OCI-LY3 (cell line): ENCODE data around the gene PYGB.
A peak's percentile ranks its signal among the peaks of the same experiment; 100 is the strongest.
"Not testable (repeated sequence)": the region's sequence is repeated elsewhere in the genome, so short reads cannot be mapped to it uniquely, and the experiment has no call there.

Source experiments
- H2AFZ ChIP-seq: fragments of 200-600, 300-600 bp; shearing (Covaris generic); 2 replicates; pipeline ENCODE4 v1.6.0; 2014; ENCODE audit warnings: antibody characterized with exemption, low read depth, low read length
- H3K27ac ChIP-seq: fragments of 200-600, 300-600 bp; sonication (generic); 2 replicates; pipeline ENCODE4 v1.5.1; 2014; ENCODE audit warnings: mild to moderate bottlenecking, low read length, moderate library complexity, mixed read lengths
- H3K27me3 ChIP-seq: fragments of 200-600, 300-600 bp; sonication (generic); 2 replicates; pipeline ENCODE4 v1.6.1; 2014; ENCODE audit warnings: low read depth, low read length, mixed read lengths
- H3K36me3 ChIP-seq: fragments of 200-600, 300-600 bp; sonication (generic); replicated peaks from 2 replicates; pipeline ENCODE3; 2014; ENCODE audit warnings: low read depth, low read length, mixed read lengths
- H3K4me1 ChIP-seq: fragments of 300-600, 200-600 bp; sonication (generic); 2 replicates; pipeline ENCODE4 v1.6.1; 2014; ENCODE audit warnings: low read length, mixed read lengths
- H3K4me2 ChIP-seq: fragments of 200-600, 300-600 bp; sonication (generic); 2 replicates; pipeline ENCODE4 v1.6.1; 2014; ENCODE audit warnings: low read length, mixed read lengths
- H3K4me3 ChIP-seq: fragments of 300-600, 200-600 bp; sonication (generic); 2 replicates; pipeline ENCODE4 v1.5.1; 2014; ENCODE audit warnings: antibody characterized with exemption, mild to moderate bottlenecking, low read length, moderate library complexity
- H3K79me2 ChIP-seq: fragments of 300-600, 200-600 bp; shearing (Covaris generic); 2 replicates; pipeline ENCODE4 v1.6.1; 2014; ENCODE audit warnings: mild to moderate bottlenecking, low read length, mixed read lengths
- H3K9ac ChIP-seq: fragments of 300-600, 200-600 bp; shearing (Covaris generic); 2 replicates; pipeline ENCODE4 v1.6.0; 2014; ENCODE audit warnings: mild to moderate bottlenecking, low read length, moderate library complexity
- H3K9me3 ChIP-seq: fragments of 200-600, 300-600 bp; shearing (Covaris generic); 2 replicates; pipeline ENCODE4 v1.6.1; 2014; ENCODE audit warnings: low read length, mixed read lengths; ENCODE audit not compliant: insufficient read depth
- H4K20me1 ChIP-seq: fragments of 200-600, 300-600 bp; sonication (generic); 2 replicates; pipeline ENCODE4 v1.6.1; 2016; ENCODE audit warnings: low read length, mixed read lengths; ENCODE audit not compliant: insufficient read depth
- EZH2phosphoT487 ChIP-seq: fragments of 200-600 bp; shearing (Covaris generic); IDR thresholded peaks from 2 replicates; pipeline ENCODE4 v1.6.1; 2018; ENCODE audit warnings: antibody characterized with exemption, mixed run types, low read depth
- TF ChIP-seq, protein P1 (sequence below): fragments of 200-600, 300-600 bp; sonication (generic); IDR thresholded peaks from 2 replicates; pipeline ENCODE4 v1.5.1; 2014; ENCODE audit warnings: antibody characterized with exemption, low read length, low read depth

Gene PYGB

DNA sequence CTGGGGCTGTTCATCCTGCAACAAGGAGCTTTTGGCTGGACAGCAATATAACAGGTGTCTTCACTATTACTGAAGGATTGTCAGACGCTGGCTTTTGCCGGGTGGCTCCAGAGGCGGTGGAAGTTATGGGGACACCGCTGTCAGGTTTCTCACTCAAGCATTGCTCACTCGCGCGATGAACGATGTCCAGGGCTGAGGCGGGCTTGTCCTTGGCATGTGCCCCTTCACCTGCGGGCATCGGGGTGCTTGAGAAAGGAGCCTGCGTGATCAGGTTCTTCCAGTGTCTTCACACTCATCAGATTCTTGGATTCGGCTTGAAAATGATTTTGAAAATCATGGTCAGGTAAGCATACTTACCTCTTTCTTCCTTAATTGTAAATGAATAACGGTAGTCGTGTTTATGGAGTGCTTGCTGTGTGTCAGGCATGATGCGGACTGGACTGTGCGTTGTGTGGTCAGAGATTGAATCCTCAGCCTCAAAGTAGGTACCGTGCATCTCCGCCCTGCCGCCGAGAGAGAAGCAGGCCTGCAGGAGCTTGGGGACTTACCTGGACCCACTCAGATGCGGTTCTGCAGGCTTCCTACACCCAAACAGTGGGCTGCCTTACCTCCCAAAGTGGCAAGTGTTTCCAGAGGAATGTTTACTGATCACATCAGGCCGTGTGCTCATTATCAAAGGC is 18.3 kb upstream of the PYGB start:
- Histone ChIP-seq H3K4me1 (peaks cover 9% of the 10 kb centered on the region), H3K9ac (no peak overlapping the region), H4K20me1 (0 out of 2 replicates have a peak, but pooled peaks cover 5% of the 10 kb centered on the region), H3K9me3 (no peaks in the 10 kb centered on the region), H3K4me2 (peak overlapping the region; percentile 22; the same call in 1 of the 2 replicates), H2AFZ (no peak overlapping the region), H3K36me3 (no peaks in the 10 kb centered on the region), H3K4me3 (no peak overlapping the region), H3K27ac (no peak overlapping the region), H3K27me3 (peaks cover 6% of the 10 kb centered on the region), H3K79me2 (no peaks in the 10 kb centered on the region)
- no peak for TF ChIP-seq EZH2phosphoT487
- TF ChIP-seq, protein P1, sequence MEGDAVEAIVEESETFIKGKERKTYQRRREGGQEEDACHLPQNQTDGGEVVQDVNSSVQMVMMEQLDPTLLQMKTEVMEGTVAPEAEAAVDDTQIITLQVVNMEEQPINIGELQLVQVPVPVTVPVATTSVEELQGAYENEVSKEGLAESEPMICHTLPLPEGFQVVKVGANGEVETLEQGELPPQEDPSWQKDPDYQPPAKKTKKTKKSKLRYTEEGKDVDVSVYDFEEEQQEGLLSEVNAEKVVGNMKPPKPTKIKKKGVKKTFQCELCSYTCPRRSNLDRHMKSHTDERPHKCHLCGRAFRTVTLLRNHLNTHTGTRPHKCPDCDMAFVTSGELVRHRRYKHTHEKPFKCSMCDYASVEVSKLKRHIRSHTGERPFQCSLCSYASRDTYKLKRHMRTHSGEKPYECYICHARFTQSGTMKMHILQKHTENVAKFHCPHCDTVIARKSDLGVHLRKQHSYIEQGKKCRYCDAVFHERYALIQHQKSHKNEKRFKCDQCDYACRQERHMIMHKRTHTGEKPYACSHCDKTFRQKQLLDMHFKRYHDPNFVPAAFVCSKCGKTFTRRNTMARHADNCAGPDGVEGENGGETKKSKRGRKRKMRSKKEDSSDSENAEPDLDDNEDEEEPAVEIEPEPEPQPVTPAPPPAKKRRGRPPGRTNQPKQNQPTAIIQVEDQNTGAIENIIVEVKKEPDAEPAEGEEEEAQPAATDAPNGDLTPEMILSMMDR: no peak

DNA sequence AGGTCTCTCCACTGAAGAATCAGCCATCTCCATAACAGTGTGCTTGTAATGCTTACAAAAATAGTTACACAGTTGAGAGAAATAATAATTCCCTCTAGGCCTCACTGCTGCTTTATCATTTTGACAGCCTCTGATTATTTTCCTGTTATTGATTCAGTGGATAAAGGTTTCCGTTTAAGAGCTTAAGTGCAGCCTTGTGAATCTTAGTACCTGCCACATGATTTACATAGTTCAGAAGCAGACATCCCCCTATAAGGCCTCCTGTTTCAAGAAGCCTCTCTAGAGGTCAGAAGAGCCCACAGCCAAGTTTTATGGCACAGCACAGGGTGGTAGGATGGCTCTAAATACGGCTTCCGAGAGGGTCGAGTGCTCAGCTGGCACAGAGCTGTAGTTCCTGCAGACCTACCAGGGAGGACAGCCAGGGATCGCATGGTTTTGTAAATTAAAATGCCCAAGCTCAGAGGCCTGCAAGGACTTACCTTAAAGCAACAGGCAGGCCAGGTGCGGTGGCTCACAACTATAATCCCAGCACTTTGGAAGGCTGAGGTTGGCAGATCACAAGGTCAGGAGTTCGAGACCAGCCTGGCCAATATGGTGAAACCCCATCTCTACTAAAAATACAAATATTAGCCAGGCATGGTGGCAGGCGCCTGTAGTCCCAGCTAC is 17.6 kb upstream of the PYGB start:
- H3K9me3 ChIP-seq: no peaks in the 10 kb centered on the region
- H4K20me1 ChIP-seq: 0 out of 2 replicates have a peak, but pooled peaks cover 5% of the 10 kb centered on the region
- H3K27ac ChIP-seq: no peak overlapping the region
- H2AFZ ChIP-seq: no peak overlapping the region
- H3K27me3 ChIP-seq: peaks cover 11% of the 10 kb centered on the region
- TF ChIP-seq, protein P1: peak; percentile 15; the same call in 1 of the 2 replicates
- no peak for TF ChIP-seq EZH2phosphoT487
- H3K4me1 ChIP-seq: peaks cover 9% of the 10 kb centered on the region
- peak overlapping the region; percentile 22; the same call in 1 of the 2 replicates for H3K4me2 ChIP-seq
- no peaks in the 10 kb centered on the region for H3K79me2 ChIP-seq
- no peaks in the 10 kb centered on the region for H3K36me3 ChIP-seq
- H3K4me3 ChIP-seq: no peak overlapping the region
- no peak overlapping the region for H3K9ac ChIP-seq

DNA sequence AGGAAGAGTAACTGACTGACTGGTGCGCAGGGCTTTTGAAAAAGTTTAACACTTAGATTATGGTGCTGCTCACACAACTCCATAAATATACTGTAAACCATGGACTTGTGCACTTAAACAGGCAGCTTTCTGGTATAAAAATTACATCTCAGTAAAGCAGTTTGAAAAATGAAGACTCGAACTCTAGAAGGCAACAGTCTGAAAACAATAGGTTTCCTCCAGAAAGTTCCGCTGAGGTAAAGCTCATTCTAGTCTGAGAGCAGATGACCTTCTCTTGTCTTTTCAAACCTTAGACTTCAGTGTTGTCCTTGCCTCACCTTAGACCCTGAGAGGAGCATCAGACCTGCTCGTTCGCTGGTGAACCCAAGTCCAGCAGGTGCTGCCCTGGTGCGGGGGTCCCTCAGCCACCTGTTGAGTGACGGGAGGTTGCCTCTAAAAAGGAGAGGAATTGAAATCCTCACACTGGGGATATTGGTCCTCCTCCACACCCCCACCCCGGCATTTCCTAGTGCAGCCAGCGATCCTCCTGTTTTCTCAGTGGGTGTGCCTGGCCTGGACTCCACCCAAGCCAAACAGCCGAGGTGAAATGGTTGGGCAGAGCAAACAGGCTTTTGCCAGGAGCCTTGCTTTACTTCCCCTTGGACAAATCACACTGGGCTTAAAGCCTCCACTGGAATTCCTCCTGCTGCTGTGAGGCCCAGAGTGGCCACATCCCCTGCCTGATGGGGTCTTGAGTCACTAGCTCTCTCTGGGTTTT is 14.7 kb upstream of the PYGB start:
- peaks cover 20% of the 10 kb centered on the region for H3K27me3 ChIP-seq
- TF ChIP-seq, protein P1: no peak
- TF ChIP-seq EZH2phosphoT487: no peak
- H3K4me1 ChIP-seq: peaks cover 9% of the 10 kb centered on the region
- H4K20me1 ChIP-seq: 0 out of 2 replicates have a peak, but pooled peaks cover 5% of the 10 kb centered on the region
- no peaks in the 10 kb centered on the region for H3K36me3 ChIP-seq
- no peaks in the 10 kb centered on the region for H3K9me3 ChIP-seq
- no peak overlapping the region for H3K9ac ChIP-seq
- no peaks in the 10 kb centered on the region for H3K79me2 ChIP-seq
- no peak overlapping the region for H2AFZ ChIP-seq
- no peak overlapping the region for H3K27ac ChIP-seq
- no peak overlapping the region for H3K4me2 ChIP-seq
- H3K4me3 ChIP-seq: no peak overlapping the region

DNA sequence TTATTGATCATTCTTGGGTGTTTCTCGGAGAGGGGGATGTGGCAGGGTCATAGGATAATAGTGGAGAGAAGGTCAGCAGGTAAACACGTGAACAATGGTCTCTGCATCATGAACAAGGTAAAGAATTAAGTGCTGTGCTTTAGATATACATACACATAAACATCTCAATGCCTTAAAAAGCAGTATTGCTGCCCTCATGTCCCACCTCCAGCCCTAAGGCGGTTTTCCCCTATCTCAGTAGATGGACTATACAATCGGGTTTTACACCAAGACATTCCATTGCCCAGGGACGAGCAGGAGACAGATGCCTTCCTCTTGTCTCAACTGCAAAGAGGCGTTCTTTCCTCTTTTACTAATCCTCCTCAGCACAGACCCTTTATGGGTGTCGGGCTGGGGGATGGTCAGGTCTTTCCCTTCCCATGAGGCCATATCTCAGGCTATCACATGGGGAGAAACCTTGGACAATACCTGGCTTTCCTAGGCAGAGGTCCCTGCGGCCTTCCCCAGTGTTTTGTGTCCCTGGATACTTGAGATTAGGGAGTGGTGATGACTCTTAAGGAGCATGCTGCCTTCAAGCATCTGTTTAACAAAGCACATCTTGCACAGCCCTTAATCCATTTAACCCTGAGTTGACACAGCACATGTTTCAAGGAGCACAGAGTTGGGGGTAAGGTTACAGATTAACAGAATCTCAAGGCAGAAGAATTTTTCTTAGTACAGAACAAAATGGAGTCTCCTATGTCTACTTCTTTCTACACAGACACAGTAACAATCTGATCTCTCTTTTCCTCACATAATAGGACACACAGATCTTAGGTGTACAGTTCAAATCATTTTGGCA is 13.7 kb upstream of the PYGB start:
- H3K4me3 ChIP-seq, H4K20me1 ChIP-seq, H3K27ac ChIP-seq, H3K4me2 ChIP-seq, H3K4me1 ChIP-seq, H3K36me3 ChIP-seq, H3K9ac ChIP-seq, H3K79me2 ChIP-seq, H3K9me3 ChIP-seq, H2AFZ ChIP-seq: not testable (repeated sequence)
- peaks cover 20% of the 10 kb centered on the region for H3K27me3 ChIP-seq
